H9 (cell line): Measurements from ENCODE around the gene FNDC3B. TPM values are rescaled to one million over a fixed set of nuclear protein-coding genes. Genes with fewer than 3 reads are reported as not detected.
A peak's percentile ranks its signal among the peaks of the same experiment; 100 is the strongest.

Experiments
- DNase-seq: peaks from one replicate; pipeline ENCODE4 v3.0.0-alpha.2; 2017
- H2AFZ ChIP-seq: one replicate; pipeline ENCODE4 v1.6.1; 2013; ENCODE audit warnings: mild to moderate bottlenecking, low read length, control low read depth, moderate library complexity
- H2AK5ac ChIP-seq: 2 replicates; pipeline ENCODE4 v1.6.1; 2013; ENCODE audit warnings: low read length, control low read depth, mixed read lengths; ENCODE audit not compliant: insufficient read length
- H2BK120ac ChIP-seq: one replicate; pipeline ENCODE4 v1.6.1; 2013; ENCODE audit warnings: low read depth, mild to moderate bottlenecking, low read length, control low read depth, inconsistent platforms; ENCODE audit not compliant: poor library complexity, severe bottlenecking
- H2BK12ac ChIP-seq: 2 replicates; pipeline ENCODE4 v1.6.1; 2013; ENCODE audit warnings: low read length, control low read depth, mixed read lengths, low read depth; ENCODE audit not compliant: insufficient read length
- H2BK15ac ChIP-seq: 2 replicates; pipeline ENCODE4 v1.6.1; 2013; ENCODE audit warnings: low read depth, low read length, control low read depth
- H2BK20ac ChIP-seq: one replicate; pipeline ENCODE4 v1.6.1; 2013; ENCODE audit warnings: low read depth, mild to moderate bottlenecking, low read length, control low read depth, inconsistent platforms; ENCODE audit not compliant: poor library complexity, severe bottlenecking
- H2BK5ac ChIP-seq: 2 replicates; pipeline ENCODE4 v1.6.1; 2013; ENCODE audit warnings: low read length, control low read depth, mixed read lengths; ENCODE audit not compliant: insufficient read length
- H3K14ac ChIP-seq: 2 replicates; pipeline ENCODE4 v1.6.1; 2013; ENCODE audit warnings: low read length, control low read depth; ENCODE audit not compliant: insufficient read depth
- H3K18ac ChIP-seq: 2 replicates; pipeline ENCODE4 v1.6.1; 2013; ENCODE audit warnings: low read depth, mild to moderate bottlenecking, mixed read lengths, low read length, control low read depth; ENCODE audit not compliant: insufficient read length
- H3K23ac ChIP-seq: 2 replicates; pipeline ENCODE4 v1.6.1; 2013; ENCODE audit warnings: low read length, control low read depth, mixed read lengths, low read depth; ENCODE audit not compliant: insufficient read length
- H3K23me2 ChIP-seq: 2 replicates; pipeline ENCODE4 v1.6.1; 2013; ENCODE audit warnings: low read depth, mild to moderate bottlenecking, mixed read lengths, low read length, control low read depth; ENCODE audit not compliant: insufficient read length, poor library complexity, severe bottlenecking
- H3K27ac ChIP-seq: 2 replicates; pipeline ENCODE4 v1.5.1; 2013; ENCODE audit warnings: low read length, control low read depth, mixed read lengths, low read depth; ENCODE audit not compliant: insufficient read length
- H3K27me3 ChIP-seq: 2 replicates; pipeline ENCODE4 v1.6.1; 2013; ENCODE audit warnings: low read length, control low read depth, inconsistent platforms; ENCODE audit not compliant: insufficient read depth
- H3K4ac ChIP-seq: 2 replicates; pipeline ENCODE4 v1.6.1; 2013; ENCODE audit warnings: low read depth, mild to moderate bottlenecking, control low read depth, inconsistent platforms, low read length, moderate library complexity
- H3K4me1 ChIP-seq: 2 replicates; pipeline ENCODE4 v1.6.1; 2013; ENCODE audit warnings: low read length, control low read depth, inconsistent platforms; ENCODE audit not compliant: insufficient read depth
- H3K4me2 ChIP-seq: 2 replicates; pipeline ENCODE4 v1.6.1; 2013; ENCODE audit warnings: low read length, control low read depth, mixed read lengths; ENCODE audit not compliant: insufficient read length, insufficient read depth
- H3K56ac ChIP-seq: 2 replicates; pipeline ENCODE4 v1.6.1; 2013; ENCODE audit warnings: low read depth, mild to moderate bottlenecking, mixed read lengths, low read length, control low read depth; ENCODE audit not compliant: insufficient read length
- H3K79me1 ChIP-seq: 2 replicates; pipeline ENCODE4 v1.6.1; 2013; ENCODE audit warnings: low read depth, mild to moderate bottlenecking, moderate library complexity, low read length, control low read depth, inconsistent platforms; ENCODE audit not compliant: insufficient read depth, poor library complexity, severe bottlenecking
- H3K79me2 ChIP-seq: 2 replicates; pipeline ENCODE4 v1.6.1; 2013; ENCODE audit warnings: low read length, control low read depth, inconsistent platforms; ENCODE audit not compliant: insufficient read depth
- H3K9ac ChIP-seq: 2 replicates; pipeline ENCODE4 v1.6.1; 2013; ENCODE audit warnings: low read length, control low read depth, mixed read lengths; ENCODE audit not compliant: insufficient read length; ENCODE audit errors: extremely low read depth
- H3K9me3 ChIP-seq: one replicate; pipeline ENCODE4 v1.6.1; 2013; ENCODE audit warnings: low read depth, low read length, inconsistent platforms; ENCODE audit not compliant: control insufficient read depth
- H3T11ph ChIP-seq: one replicate; pipeline ENCODE4 v1.6.1; 2013; ENCODE audit warnings: mild to moderate bottlenecking, low read length, control low read depth, inconsistent platforms
- H4K20me1 ChIP-seq: one replicate; pipeline ENCODE4 v1.6.1; 2013; ENCODE audit not compliant: control insufficient read depth, insufficient read length, insufficient read depth
- H4K5ac ChIP-seq: 2 replicates; pipeline ENCODE4 v1.6.1; 2013; ENCODE audit warnings: low read depth, mild to moderate bottlenecking, mixed read lengths, low read length, control low read depth; ENCODE audit not compliant: insufficient read length
- H4K8ac ChIP-seq: replicated peaks from 2 replicates; pipeline ENCODE4 v1.6.1; 2013; ENCODE audit warnings: low read length, control low read depth, mixed read lengths, low read depth; ENCODE audit not compliant: insufficient read length
- H4K91ac ChIP-seq: 2 replicates; pipeline ENCODE4 v1.6.1; 2013; ENCODE audit warnings: low read depth, mild to moderate bottlenecking, moderate library complexity, mixed read lengths, low read length, control low read depth; ENCODE audit not compliant: insufficient read length
- H3K27ac Mint-ChIP-seq, 3 experiments: 2 replicates in 2 of 3; 3 replicates in 1 of 3; pipeline ENCODE4 v1.8.0; 2020 to 2021; ENCODE audit warnings: mixed read lengths in 3 of 3, mild to moderate bottlenecking in 1 of 3, moderate library complexity in 1 of 3
- H3K27me3 Mint-ChIP-seq: 2 replicates; pipeline ENCODE4 v1.8.0; 2021; ENCODE audit warnings: low read depth, mild to moderate bottlenecking, moderate library complexity, mixed read lengths
- H3K36me3 Mint-ChIP-seq, 3 experiments: 2 replicates in 2 of 3; 3 replicates in 1 of 3; pipeline ENCODE4 v1.8.0; 2020 to 2021; ENCODE audit warnings: low read depth in 3 of 3, mixed read lengths in 3 of 3; ENCODE audit not compliant: insufficient read depth in 1 of 3
- H3K4me1 Mint-ChIP-seq, 2 experiments: 2 replicates each; pipeline ENCODE4 v1.8.0; 2020; ENCODE audit warnings: mixed read lengths in 2 of 2
- H3K4me3 Mint-ChIP-seq, 2 experiments: 2 replicates in 1 of 2; 3 replicates in 1 of 2; pipeline ENCODE4 v1.8.0; 2020 to 2021; ENCODE audit warnings: mild to moderate bottlenecking in 2 of 2, mixed read lengths in 2 of 2, moderate library complexity in 1 of 2
- H3K9me3 Mint-ChIP-seq, 2 experiments: 2 replicates in 1 of 2; 3 replicates in 1 of 2; pipeline ENCODE4 v1.8.0; 2020; ENCODE audit warnings: mild to moderate bottlenecking in 2 of 2, mixed read lengths in 2 of 2, moderate library complexity in 1 of 2
- WGBS: extraction: QIAGEN DNeasy Blood & Tissue Kit; methylation state at CpG from one replicate; pipeline ENCODE4 v1.1.7; 2013; ENCODE audit warnings: missing lambda C conversion rate, low lambda C conversion rate, mixed read lengths; ENCODE audit not compliant: insufficient read length; ENCODE audit errors: extremely low coverage; 5-methylcytosine and 5-hydroxymethylcytosine counted together
- total RNA-seq: library from RNA; stranded (reverse); gene quantifications from 2 replicates; pipeline ENCODE4 v1.2.1, GENCODE V29; 2021
- TF ChIP-seq, protein P1 (sequence below): fragments of 200-600 bp; sonication (generic); conservative IDR thresholded peaks from 3 replicates; pipeline ENCODE4 v1.8.0; 2021; ENCODE audit warnings: antibody characterized with exemption, mild to moderate bottlenecking

FNDC3B gene
- total RNA-seq, 1 experiment from 2014 or later: 43.8 TPM

DNA sequence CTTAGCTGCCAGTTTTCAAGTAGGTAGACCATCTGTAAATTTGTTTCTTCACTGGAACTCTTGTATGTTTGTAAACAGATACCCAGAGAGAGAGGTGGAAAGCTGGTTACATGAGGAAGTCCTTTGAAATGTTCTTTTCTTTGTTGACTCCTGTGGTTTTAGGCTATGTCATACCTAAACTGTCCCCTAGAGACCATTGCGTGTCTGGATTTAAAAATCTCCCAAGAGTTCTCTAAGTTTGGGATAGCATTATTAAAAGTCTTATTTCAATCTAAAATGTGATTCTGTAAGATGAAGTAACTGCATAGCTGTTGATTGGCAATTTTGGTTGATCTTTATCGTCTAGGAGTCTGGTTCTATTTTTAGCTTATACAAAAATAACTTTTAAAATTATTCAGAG is 281.7 kb downstream of the FNDC3B start:
- no peak overlapping the region for H3K4me2 ChIP-seq
- H2BK12ac ChIP-seq: no peak overlapping the region
- no peak overlapping the region for H2BK15ac ChIP-seq
- H3K18ac ChIP-seq: no peak overlapping the region
- WGBS: no CpG with 5 or more reads among the region's 2 CpGs
- no peak overlapping the region for H2BK5ac ChIP-seq
- H3K56ac ChIP-seq: no peak overlapping the region
- H3K4me1 ChIP-seq: no peaks in the 10 kb centered on the region
- H2AK5ac ChIP-seq: no peak overlapping the region
- H2BK20ac ChIP-seq: no peak overlapping the region
- H3K9me3 Mint-ChIP-seq: no peaks in the 10 kb centered on the region
- H3K14ac ChIP-seq: no peak overlapping the region
- no peaks in the 10 kb centered on the region for H3K27me3 ChIP-seq
- peaks cover 7 to 44% (median 34%) of the 10 kb centered on the region in 3 experiments; a peak in 6 of 7 replicates for H3K36me3 Mint-ChIP-seq
- H3K4me3 Mint-ChIP-seq: no peak overlapping the region
- H3K23ac ChIP-seq: no peak overlapping the region
- no peak for DNase-seq
- no peaks in the 10 kb centered on the region for H3K79me2 ChIP-seq
- H3K79me1 ChIP-seq: no peaks in the 10 kb centered on the region
- H3K9me3 ChIP-seq: no peaks in the 10 kb centered on the region
- H2AFZ ChIP-seq: no peak overlapping the region
- no peak overlapping the region for H4K91ac ChIP-seq
- H3K4ac ChIP-seq: no peak overlapping the region
- H4K20me1 ChIP-seq: no peaks in the 10 kb centered on the region
- no peak overlapping the region for H3K27ac Mint-ChIP-seq
- TF ChIP-seq, protein P1, sequence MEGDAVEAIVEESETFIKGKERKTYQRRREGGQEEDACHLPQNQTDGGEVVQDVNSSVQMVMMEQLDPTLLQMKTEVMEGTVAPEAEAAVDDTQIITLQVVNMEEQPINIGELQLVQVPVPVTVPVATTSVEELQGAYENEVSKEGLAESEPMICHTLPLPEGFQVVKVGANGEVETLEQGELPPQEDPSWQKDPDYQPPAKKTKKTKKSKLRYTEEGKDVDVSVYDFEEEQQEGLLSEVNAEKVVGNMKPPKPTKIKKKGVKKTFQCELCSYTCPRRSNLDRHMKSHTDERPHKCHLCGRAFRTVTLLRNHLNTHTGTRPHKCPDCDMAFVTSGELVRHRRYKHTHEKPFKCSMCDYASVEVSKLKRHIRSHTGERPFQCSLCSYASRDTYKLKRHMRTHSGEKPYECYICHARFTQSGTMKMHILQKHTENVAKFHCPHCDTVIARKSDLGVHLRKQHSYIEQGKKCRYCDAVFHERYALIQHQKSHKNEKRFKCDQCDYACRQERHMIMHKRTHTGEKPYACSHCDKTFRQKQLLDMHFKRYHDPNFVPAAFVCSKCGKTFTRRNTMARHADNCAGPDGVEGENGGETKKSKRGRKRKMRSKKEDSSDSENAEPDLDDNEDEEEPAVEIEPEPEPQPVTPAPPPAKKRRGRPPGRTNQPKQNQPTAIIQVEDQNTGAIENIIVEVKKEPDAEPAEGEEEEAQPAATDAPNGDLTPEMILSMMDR: peak; percentile 22; the same call in 1 of the 3 replicates
- H4K5ac ChIP-seq: no peak overlapping the region
- H3K27ac ChIP-seq: no peak overlapping the region
- H3K27me3 Mint-ChIP-seq: no peaks in the 10 kb centered on the region; the same call in 1 of the 2 replicates
- no peaks in the 10 kb centered on the region for H3K23me2 ChIP-seq
- no peak overlapping the region for H4K8ac ChIP-seq
- H2BK120ac ChIP-seq: no peak overlapping the region
- H3K4me1 Mint-ChIP-seq: no peaks in the 10 kb centered on the region
- no peak overlapping the region for H3T11ph ChIP-seq
- H3K9ac ChIP-seq: no peak overlapping the region
